Psoas muscle (tissue), 8 donors: ENCODE results near the gene POGLUT2. TPM values are rescaled to one million over a fixed set of nuclear protein-coding genes. Genes with fewer than 3 reads are reported as not detected.
"Not testable (repeated sequence)": the region's sequence is repeated elsewhere in the genome, so short reads cannot be mapped to it uniquely, and the experiment has no call there.

Experiments used
- ATAC-seq, 4 donors: fragments of 200-7000 bp; cut with Tn5 transposase; one replicate each; pipeline ENCODE4 v1.9.1; 2020; ENCODE audit warnings: moderate library complexity in 3 of 4, mild to moderate bottlenecking in 2 of 4
- DNase-seq, 2 donors: peaks; one replicate each; pipeline ENCODE4 v3.0.0-alpha.2; 2020
- H3K27ac ChIP-seq: fragments of 200-600 bp; one replicate; pipeline ENCODE4 v1.8.0; 2022
- H3K27me3 ChIP-seq, 3 donors: fragments of 200-600 bp in 1 of 3; one replicate each; pipeline versions ENCODE4 v1.6.1 to v1.8.0; 2013 to 2022; ENCODE audit warnings: low read length in 2 of 3, mild to moderate bottlenecking in 2 of 3, moderate library complexity in 1 of 3; ENCODE audit not compliant: insufficient read depth in 3 of 3
- H3K36me3 ChIP-seq, 2 donors: fragments of 200-600 bp in 1 of 2; one replicate each; pipeline versions ENCODE4 v1.6.1 to v1.8.0; 2013 to 2022; ENCODE audit warnings: low read depth in 1 of 2, mild to moderate bottlenecking in 1 of 2, moderate library complexity in 1 of 2; ENCODE audit not compliant: insufficient read depth in 1 of 2
- H3K4me1 ChIP-seq: fragments of 200-600 bp; one replicate; pipeline ENCODE4 v1.8.0; 2022
- H3K4me3 ChIP-seq: fragments of 200-600 bp; one replicate; pipeline ENCODE4 v1.8.0; 2022; ENCODE audit warnings: mild to moderate bottlenecking
- H3K9me3 ChIP-seq: fragments of 200-600 bp; one replicate; pipeline ENCODE4 v1.8.0; 2022
- WGBS, 3 donors: extraction: QIAGEN DNeasy Blood & Tissue Kit; methylation state at CpG; one replicate each; pipeline versions ENCODE4 v1.1.6 to v1.1.7; 2013; 5-methylcytosine and 5-hydroxymethylcytosine counted together
- intact Hi-C, 2 donors: fragments of 100-400 bp; cut with DNase I; formaldehyde crosslinking; loops; one replicate each; pipeline versions ENCODE4 v1.11.0 to v1.14.2; 2022
- polyA plus RNA-seq, 3 donors: library from polyadenylated mRNA; stranded (reverse); fragments of 200-250 nt; gene quantifications; one replicate each; pipeline ENCODE4 v1.2.3, GENCODE V29; 2013
- total RNA-seq, 4 donors: library from RNA; stranded (reverse); fragmentation: NEBNext Ultra II Directional in 2 of 4; extraction: Animal tissue kit (Norgen Biotek cat#: 25700) in 2 of 4; gene quantifications; one replicate each; pipeline versions ENCODE4 v1.2.1 to v1.2.4, GENCODE V29; 2021 to 2023
- TF ChIP-seq, protein P1 (sequence below): fragments of 200-600 bp; IDR thresholded peaks from one replicate; pipeline ENCODE4 v1.8.0; 2022; ENCODE audit warnings: antibody characterized with exemption
- donor health status: healthy with polysubstance abuse.
- donor health status: DM: no; HTN: no; CAD: no; lungs with moderate emphysema.
- donor health status: Bipolar disorder and iron deficiency.
- donor health status: healthy.
- donor health status: DM: yes; HTN: yes; CAD: no.
- donor health status: DM: no; HTN: no; CAD: no.
- donor health status: DM: no; HTN: no; CAD: no.
- donor health status: DM: yes; HTN: yes; CAD: no.

The POGLUT2 gene
- total and polyA plus RNA-seq, 7 donors = 0.69 to 1.9 (median 0.96) TPM

DNA sequence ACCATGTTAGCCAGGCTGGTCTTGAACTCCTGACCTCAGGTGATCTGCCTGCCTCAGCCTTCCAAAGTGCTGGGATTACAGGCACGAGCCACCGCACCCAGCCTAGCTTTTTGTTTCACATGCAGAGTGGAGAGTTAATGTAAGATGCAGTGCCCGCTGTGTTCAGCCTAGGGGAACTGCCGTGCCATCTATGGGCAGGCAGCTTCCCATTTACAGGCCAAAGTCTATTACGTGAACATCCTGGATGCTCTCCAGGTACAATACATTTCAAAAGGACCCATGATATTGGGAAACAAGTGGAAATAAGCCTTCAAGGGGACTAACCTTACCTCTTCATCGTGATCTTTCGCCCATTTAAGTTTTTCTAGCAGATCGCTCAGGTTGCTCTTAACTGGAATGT, 10.1 kb downstream of the POGLUT2 start:
- ATAC-seq = no peak
- intact Hi-C loops = no loop called here
- no peaks in the 10 kb centered on the region for H3K9me3 ChIP-seq
- no peaks in the 10 kb centered on the region for H3K27me3 ChIP-seq
- 95 to 97% (median 96%) methylated on average over 8 of the region's 8 CpGs for WGBS, 3 donors
- TF ChIP-seq, protein P1, sequence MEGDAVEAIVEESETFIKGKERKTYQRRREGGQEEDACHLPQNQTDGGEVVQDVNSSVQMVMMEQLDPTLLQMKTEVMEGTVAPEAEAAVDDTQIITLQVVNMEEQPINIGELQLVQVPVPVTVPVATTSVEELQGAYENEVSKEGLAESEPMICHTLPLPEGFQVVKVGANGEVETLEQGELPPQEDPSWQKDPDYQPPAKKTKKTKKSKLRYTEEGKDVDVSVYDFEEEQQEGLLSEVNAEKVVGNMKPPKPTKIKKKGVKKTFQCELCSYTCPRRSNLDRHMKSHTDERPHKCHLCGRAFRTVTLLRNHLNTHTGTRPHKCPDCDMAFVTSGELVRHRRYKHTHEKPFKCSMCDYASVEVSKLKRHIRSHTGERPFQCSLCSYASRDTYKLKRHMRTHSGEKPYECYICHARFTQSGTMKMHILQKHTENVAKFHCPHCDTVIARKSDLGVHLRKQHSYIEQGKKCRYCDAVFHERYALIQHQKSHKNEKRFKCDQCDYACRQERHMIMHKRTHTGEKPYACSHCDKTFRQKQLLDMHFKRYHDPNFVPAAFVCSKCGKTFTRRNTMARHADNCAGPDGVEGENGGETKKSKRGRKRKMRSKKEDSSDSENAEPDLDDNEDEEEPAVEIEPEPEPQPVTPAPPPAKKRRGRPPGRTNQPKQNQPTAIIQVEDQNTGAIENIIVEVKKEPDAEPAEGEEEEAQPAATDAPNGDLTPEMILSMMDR = no peak
- H3K4me3 ChIP-seq = no peak overlapping the region
- H3K36me3 ChIP-seq = peaks cover 0 to 52% of the 10 kb centered on the region in 2 donors
- no peak for DNase-seq
- no peaks in the 10 kb centered on the region for H3K4me1 ChIP-seq
- no peak overlapping the region for H3K27ac ChIP-seq

DNA sequence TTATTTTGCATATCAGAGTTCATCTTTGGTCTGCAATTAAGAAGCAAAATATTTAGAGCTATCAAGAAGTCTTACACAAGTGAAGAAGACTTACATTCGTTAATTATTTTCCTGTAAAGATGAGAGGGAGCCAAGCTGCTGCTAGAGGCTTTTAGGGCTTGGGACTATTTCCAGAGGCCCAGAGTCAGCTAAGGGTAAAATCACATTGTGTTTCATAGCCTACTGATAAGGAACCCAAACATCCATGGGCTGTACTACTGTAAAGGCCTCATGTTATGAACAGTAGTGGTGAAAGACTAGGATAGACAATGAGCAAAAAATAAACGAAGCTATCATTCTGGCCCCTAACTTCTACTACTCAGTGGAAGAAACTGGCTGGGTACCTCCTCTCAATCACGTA, 14.3 kb downstream of the POGLUT2 start:
- ATAC-seq (no peak), DNase-seq (no peak)
- no peak overlapping the region for H3K27ac ChIP-seq
- H3K9me3 ChIP-seq = no peaks in the 10 kb centered on the region
- WGBS, 3 donors = 86 to 96% (median 91%) methylated on average over 3 of the region's 3 CpGs
- intact Hi-C loops = no loop called here
- no peaks in the 10 kb centered on the region for H3K4me1 ChIP-seq
- peaks cover 0 to 34% of the 10 kb centered on the region in 2 donors for H3K36me3 ChIP-seq
- TF ChIP-seq, protein P1 = no peak
- H3K27me3 ChIP-seq = no peaks in the 10 kb centered on the region
- H3K4me3 ChIP-seq = no peak overlapping the region

DNA sequence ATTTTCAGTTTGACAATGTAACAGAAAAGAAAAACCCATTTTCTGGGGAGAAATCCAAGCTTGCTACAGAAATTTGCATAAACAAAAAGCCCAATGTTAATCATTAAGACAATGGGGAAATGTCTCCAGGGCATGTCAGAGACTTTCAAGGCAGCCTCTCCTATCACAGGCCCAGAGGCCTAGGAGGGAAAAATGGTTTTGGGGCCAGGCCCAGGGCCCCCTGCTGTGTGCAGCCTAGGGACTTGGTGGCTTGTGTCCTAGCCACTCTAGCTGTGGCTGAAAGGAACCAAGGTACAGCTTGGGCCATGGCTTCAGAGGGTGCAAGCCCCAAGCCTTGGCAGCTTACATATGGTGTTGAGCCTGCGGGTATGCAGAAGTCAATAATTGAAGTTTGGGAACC, 17.2 kb downstream of the POGLUT2 start:
- Histone ChIP-seq H3K4me1 (no peaks in the 10 kb centered on the region), H3K4me3 (no peak overlapping the region), H3K27ac (no peak overlapping the region), H3K9me3 (no peaks in the 10 kb centered on the region), H3K27me3 (no peaks in the 10 kb centered on the region), H3K36me3 (peaks cover 0 to 10% of the 10 kb centered on the region in 2 donors)
- TF ChIP-seq, protein P1 = no peak
- intact Hi-C loops = no loop called here
- 93 to 100% (median 97%) methylated on average over 1 of the region's 1 CpG for WGBS, 3 donors
- ATAC-seq = no peak
- DNase-seq = no peak

DNA sequence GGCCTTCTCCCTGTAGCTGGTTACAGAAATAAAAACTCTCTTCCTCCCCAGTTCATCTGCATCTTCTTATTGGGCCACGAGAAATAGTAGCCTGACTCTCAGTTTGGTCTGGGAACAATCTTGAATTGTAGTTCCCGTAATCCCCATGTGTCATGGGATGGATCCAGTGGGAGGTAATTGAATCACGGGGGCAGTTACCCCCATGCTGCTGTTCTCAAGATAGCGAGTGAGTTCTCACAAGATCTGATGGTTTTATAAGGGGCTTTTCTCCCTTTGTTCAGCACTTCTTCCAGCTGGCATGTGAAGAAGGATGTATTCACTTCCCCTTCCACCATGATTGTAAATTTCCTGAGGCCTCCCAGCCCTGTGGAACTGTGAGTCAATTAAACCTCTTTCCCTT, 18.1 kb downstream of the POGLUT2 start:
- H3K4me1 ChIP-seq, H3K27me3 ChIP-seq, H3K27ac ChIP-seq, H3K36me3 ChIP-seq, ATAC-seq, DNase-seq, H3K9me3 ChIP-seq, H3K4me3 ChIP-seq, intact Hi-C loops: not testable (repeated sequence)
- WGBS, 3 donors = 72 to 81% (median 76%) methylated on average over 4 of the region's 4 CpGs

DNA sequence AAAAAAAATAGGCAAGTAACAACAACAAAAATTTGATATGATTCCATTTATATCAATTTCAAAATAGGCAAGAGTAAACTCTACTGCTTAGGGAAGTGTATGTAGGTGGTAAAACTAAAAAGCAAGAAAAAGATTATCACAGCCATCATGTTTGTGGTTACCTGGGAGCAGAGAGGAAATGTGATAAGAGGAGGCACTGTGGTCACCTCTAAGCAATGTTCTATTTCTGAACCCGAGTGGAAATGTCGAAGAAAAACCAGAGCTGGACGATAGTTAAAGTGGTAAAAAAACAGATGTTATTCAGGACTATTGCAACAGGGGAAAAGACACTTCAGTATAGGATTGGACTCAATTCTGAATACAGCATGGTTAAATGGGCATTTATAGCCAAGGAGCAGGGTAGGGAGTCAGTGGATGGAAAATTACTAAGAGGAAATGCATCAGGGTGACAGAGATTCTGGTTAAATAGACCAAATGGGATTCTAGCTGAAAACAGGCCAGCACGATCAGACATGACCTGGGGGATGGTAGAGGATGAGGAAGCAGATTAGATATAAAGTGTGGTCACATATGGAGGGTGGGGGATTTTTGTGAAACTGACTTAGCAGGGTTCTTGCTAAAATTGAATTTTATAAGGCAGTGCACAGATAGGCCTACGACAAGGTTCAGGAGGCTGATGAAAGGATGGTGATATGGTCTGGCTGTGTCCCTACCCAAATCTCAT, 19.2 kb downstream of the POGLUT2 start:
- Histone ChIP-seq H3K4me3 (no peak overlapping the region), H3K27me3 (no peaks in the 10 kb centered on the region), H3K4me1 (no peaks in the 10 kb centered on the region), H3K9me3 (no peaks in the 10 kb centered on the region), H3K27ac (no peak overlapping the region), H3K36me3 (no peaks in the 10 kb centered on the region)
- intact Hi-C loops = no loop called here
- ATAC-seq (no peak), DNase-seq (no peak)
- 75 to 86% (median 81%) methylated on average over 5 of the region's 5 CpGs for WGBS, 3 donors
- TF ChIP-seq, protein P1 = no peak
